ENCODE measurements around the gene BANP.

GRCh38 chr16:88103011-88103410 lies 151.8 kb downstream of the BANP start:
- TF ChIP-seq CTCF (IDR thresholded peaks at IDR 0.05) (no peak), E2F4 (CRISPR knock-in tag; IDR thresholded peaks at IDR 0.05; ENCODE audit: borderline replicate concordance, low read depth) (no peak), JUN (CRISPR knock-in tag; IDR thresholded peaks at IDR 0.05) (no peak), MAX (CRISPR knock-in tag; IDR thresholded peaks at IDR 0.05) (no peak), ELF4 (CRISPR knock-in tag; IDR thresholded peaks at IDR 0.05; ENCODE audit: low read depth) (no peak), CREB1 (CRISPR knock-in tag; IDR thresholded peaks at IDR 0.05) (no peak), TEAD1 (CRISPR knock-in tag; IDR thresholded peaks at IDR 0.05) (no peak), TCF7 (CRISPR knock-in tag; IDR thresholded peaks at IDR 0.05; ENCODE audit: low read depth) (no peak), PRDM15 (CRISPR knock-in tag; IDR thresholded peaks at IDR 0.05) (no peak), ZMAT4 (CRISPR knock-in tag; IDR thresholded peaks at IDR 0.05) (no peak), GTF2I (CRISPR knock-in tag; conservative IDR thresholded peaks at IDR 0.05) (no peak), ZNF317 (CRISPR knock-in tag; IDR thresholded peaks at IDR 0.05; ENCODE audit: borderline replicate concordance, low read depth) (no peak)

Measured in WTC11 (cell line).